ENCODE measurements around the gene RBFOX1.

- no peak for TF ChIP-seq CTCF (IDR thresholded peaks at IDR 0.05; ENCODE audit: insufficient read depth, low read depth, low read length)
- no peak for TF ChIP-seq EZH2 (IDR thresholded peaks at IDR 0.05; ENCODE audit: insufficient read depth, low read length)
Measured at GRCh38 chr16:7612671-7613070, 280.0 kb downstream of the RBFOX1 start.
